Measurements from ENCODE around the gene TBC1D9B.
"Not testable (repeated sequence)": the region's sequence is repeated elsewhere in the genome, so short reads cannot be mapped to it uniquely, and the experiment has no call there.

Gene TBC1D9B

DNA sequence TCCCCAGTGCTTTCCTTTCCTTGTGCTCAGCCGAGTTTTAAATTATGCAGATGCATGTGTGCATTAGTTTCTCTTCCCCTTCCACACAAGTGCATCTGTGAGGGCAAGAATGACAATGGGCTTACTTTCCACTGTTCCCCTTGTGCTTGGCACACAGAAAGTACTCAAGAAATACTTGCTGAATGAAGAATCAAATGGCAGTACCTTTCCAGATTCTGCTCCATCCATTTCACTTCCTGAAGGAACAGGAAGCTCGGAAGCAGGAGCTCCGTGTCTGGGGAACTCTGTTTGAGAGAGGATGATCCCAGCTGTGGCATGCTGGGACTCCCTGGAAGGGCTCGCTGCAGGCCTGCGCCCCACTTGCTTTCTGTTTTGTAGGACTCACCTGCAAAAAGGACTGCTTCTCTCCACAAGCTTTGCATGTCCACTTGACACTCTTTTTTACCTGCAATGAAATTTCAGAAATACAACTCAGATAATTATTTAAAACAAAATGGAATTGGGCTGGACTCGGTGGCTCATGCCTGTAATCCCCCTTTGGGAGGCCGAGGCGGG lies 54.6 kb downstream of the TBC1D9B start:
- Histone ChIP-seq H3K4me3 (ENCODE audit: low read depth in 1 of 2, low read length in 2 of 2) (no peak overlapping the region), H3K27me3 (ENCODE audit: low read depth, low read length) (no peaks in the 10 kb centered on the region), H3K27ac (ENCODE audit: low read length) (no peak overlapping the region), H3K36me3 (ENCODE audit: control insufficient read depth in 1 of 2, insufficient read depth in 2 of 2, low read length in 2 of 2) (peaks cover 35 to 42% of the 10 kb centered on the region in 2 donors), H3K9me3 (ENCODE audit: control insufficient read depth in 1 of 2, low read length in 2 of 2) (no peaks in the 10 kb centered on the region), H3K4me1 (ENCODE audit: control insufficient read depth in 1 of 2, insufficient read depth in 2 of 2, low read length in 2 of 2) (peaks cover 0 to 3% of the 10 kb centered on the region in 2 donors)

DNA sequence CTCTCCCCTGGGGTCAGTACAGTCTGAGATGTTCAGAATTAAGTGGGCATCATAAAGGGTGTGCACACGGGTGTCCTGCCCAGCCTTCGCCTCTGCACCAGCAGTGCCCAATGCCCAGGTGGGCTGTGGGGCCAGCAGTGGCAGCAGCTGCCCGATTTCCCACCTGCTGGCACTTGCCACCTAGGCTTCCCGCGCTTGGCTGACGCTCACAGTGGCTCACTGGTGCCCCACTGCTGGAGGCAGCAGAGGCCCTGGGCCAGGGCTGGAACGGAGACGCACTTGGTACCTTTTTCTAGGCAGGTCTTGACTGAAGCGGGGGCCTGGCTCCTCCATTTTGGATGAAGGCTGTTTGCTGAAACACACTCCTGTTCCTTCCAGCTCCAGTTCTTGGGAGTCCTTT lies 66.1 kb downstream of the TBC1D9B start:
- H3K4me1 ChIP-seq (ENCODE audit: control insufficient read depth in 1 of 2, insufficient read depth in 2 of 2, low read length in 2 of 2), result peaks cover 0 to 1% of the 10 kb centered on the region in 2 donors
- H3K4me3 ChIP-seq (ENCODE audit: low read depth in 1 of 2, low read length in 2 of 2), result no peak overlapping the region
- H3K27ac ChIP-seq (ENCODE audit: low read length), result no peak overlapping the region
- H3K27me3 ChIP-seq (ENCODE audit: low read depth, low read length), result no peaks in the 10 kb centered on the region
- H3K36me3 ChIP-seq (ENCODE audit: control insufficient read depth in 1 of 2, insufficient read depth in 2 of 2, low read length in 2 of 2), result peaks cover 24 to 78% of the 10 kb centered on the region in 2 donors
- peaks cover 0 to 3% of the 10 kb centered on the region in 2 donors for H3K9me3 ChIP-seq (ENCODE audit: control insufficient read depth in 1 of 2, low read length in 2 of 2)

DNA sequence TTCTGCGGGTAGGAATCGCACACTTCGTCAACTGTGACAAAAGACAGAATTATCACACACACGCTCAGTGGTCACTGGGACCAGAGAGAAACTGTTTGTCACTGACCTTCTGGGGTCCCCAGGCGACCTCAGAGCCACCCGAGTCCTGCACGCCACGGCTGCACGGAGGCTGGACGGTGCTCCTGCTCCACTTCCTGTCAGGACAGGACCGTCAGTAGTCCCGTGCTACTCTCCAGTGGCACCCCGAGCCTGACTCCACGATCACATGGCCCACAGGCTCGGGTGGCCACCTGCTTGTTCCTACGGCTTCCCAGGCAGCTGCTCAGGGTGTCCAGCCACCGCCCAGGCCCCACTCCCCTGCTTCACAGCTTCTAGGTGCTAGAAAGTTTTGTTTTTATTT lies 66.9 kb downstream of the TBC1D9B start:
- peaks cover 32 to 78% of the 10 kb centered on the region in 2 donors for H3K36me3 ChIP-seq (ENCODE audit: control insufficient read depth in 1 of 2, insufficient read depth in 2 of 2, low read length in 2 of 2)
- H3K27me3 ChIP-seq (ENCODE audit: low read depth, low read length), result no peaks in the 10 kb centered on the region
- H3K9me3 ChIP-seq (ENCODE audit: control insufficient read depth in 1 of 2, low read length in 2 of 2), result peaks cover 0 to 3% of the 10 kb centered on the region in 2 donors

DNA sequence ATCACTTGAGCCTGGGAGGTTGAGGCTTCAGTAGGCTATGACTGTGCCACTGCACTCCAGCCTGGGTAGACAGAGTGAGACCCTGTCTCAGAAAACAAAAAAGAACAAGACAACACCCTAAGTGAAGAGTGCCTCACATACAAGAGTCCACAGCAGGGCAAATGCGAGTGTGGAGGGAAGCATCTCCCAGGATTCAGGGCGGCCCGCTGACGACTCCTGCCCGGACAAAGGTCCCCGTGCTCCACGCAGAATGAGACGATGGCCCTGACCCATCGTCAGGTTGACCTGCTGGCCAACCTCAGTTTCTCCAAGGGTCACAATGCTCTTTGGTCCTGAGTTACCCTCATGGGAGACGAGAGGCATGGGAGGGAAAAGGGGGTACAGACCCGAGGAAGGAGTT lies 67.4 kb downstream of the TBC1D9B start:
- Histone ChIP-seq H3K36me3 (ENCODE audit: control insufficient read depth in 1 of 2, insufficient read depth in 2 of 2, low read length in 2 of 2) (peaks cover 33 to 78% of the 10 kb centered on the region in 2 donors), H3K9me3 (ENCODE audit: control insufficient read depth in 1 of 2, low read length in 2 of 2) (peaks cover 0 to 3% of the 10 kb centered on the region in 2 donors), H3K27ac (ENCODE audit: low read length) (no peak overlapping the region), H3K27me3 (ENCODE audit: low read depth, low read length) (no peaks in the 10 kb centered on the region), H3K4me1 (ENCODE audit: control insufficient read depth in 1 of 2, insufficient read depth in 2 of 2, low read length in 2 of 2) (peaks cover 0 to 9% of the 10 kb centered on the region in 2 donors), H3K4me3 (ENCODE audit: low read depth in 1 of 2, low read length in 2 of 2) (no peak overlapping the region)

More for the DNA sequence above, 66.9 kb downstream of the TBC1D9B start:
- no peak overlapping the region for H3K27ac ChIP-seq (ENCODE audit: low read length)
- H3K4me3 ChIP-seq (ENCODE audit: low read depth in 1 of 2, low read length in 2 of 2), result no peak overlapping the region
- peaks cover 0 to 9% of the 10 kb centered on the region in 2 donors for H3K4me1 ChIP-seq (ENCODE audit: control insufficient read depth in 1 of 2, insufficient read depth in 2 of 2, low read length in 2 of 2)

DNA sequence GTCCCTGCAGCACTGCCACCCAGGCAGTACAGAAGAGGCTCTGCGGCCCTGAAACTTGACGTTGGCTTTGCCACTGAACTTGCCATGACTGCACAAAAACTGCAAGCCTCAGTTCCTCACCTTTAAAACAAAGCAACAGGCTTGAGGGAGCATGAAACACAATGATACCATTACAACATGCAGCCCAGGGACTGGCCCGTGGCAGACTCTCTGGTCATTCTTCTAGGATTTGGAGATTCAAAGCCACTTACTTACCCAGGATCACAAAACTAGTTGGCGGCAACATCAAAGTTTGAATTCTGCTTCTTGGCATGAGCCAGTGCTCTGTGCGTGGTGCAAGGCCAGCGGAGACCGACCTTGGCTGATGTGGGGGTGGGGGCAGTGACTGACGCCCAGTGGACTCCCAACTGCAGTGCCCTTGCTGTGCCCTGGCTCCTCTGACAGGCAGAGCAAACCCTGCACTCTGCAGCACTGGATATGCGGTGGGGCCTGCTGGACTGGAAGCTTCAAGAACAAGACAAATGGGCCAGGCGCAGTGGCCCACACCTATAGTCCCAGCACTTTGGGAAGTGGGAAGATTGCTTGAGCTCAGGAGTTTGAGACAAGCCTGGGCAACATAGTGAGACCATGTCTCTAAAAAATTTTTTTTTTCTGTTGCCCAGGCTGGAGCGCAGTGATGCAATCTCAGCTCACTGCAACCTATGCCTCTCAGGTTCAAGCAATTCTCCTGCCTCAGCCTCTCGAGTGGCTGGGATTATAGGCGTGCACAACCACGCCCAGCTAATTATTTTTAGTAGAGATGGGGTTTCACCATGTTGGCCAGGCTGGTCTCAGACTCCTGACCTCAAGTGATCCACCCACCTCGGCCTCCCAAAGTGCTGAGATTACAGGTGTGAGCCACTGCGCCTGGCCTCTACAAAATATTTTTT lies 68.1 kb downstream of the TBC1D9B start:
- Histone ChIP-seq H3K27me3 (ENCODE audit: low read depth, low read length) (no peaks in the 10 kb centered on the region), H3K27ac (ENCODE audit: low read length) (no peak overlapping the region), H3K36me3 (ENCODE audit: control insufficient read depth in 1 of 2, insufficient read depth in 2 of 2, low read length in 2 of 2) (peaks cover 33 to 73% of the 10 kb centered on the region in 2 donors), H3K9me3 (ENCODE audit: control insufficient read depth in 1 of 2, low read length in 2 of 2) (no peaks in the 10 kb centered on the region), H3K4me1 (ENCODE audit: control insufficient read depth in 1 of 2, insufficient read depth in 2 of 2, low read length in 2 of 2) (peaks cover 0 to 9% of the 10 kb centered on the region in 2 donors), H3K4me3 (ENCODE audit: low read depth in 1 of 2, low read length in 2 of 2) (no peak overlapping the region)

DNA sequence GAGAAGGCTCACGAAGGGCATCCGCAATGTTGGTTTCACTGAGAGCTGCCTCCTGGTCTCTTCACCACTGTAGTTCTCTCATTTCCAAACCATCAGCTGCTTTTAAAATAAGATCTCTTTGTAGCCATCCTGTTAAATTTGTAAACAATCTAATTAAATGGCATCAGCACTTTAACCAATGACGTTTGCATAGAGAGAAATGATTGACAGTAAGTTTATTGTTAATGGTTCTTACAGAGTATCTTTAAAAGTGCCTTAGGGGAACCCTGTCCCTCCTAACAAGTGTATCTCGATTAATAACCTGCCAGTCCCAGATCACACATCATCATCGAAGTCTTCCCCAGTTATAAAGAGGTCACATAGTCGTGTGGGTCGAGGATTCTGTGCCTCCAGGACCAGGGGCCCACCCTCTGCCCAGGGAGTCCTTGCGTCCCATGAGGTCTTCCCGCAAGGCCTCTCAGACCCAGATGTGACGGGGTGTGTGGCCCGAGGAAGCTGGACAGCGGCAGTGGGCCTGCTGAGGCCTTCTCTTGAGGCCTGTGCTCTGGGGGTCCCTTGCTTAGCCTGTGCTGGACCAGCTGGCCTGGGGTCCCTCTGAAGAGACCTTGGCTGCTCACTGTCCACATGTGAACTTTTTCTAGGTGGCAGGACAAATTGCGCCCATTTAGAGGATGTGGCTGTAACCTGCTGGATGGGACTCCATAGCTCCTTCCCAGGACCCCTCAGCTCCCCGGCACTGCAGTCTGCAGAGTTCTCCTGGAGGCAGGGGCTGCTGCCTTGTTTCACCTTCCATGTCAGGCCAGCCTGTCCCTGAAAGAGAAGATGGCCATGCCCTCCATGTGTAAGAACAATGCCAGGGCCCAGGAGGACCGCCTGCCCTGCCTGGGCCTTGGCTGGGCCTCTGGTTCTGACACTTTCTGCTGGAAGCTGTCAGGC lies 70.4 kb downstream of the TBC1D9B start:
- no peaks in the 10 kb centered on the region for H3K9me3 ChIP-seq (ENCODE audit: control insufficient read depth in 1 of 2, low read length in 2 of 2)
- H3K27ac ChIP-seq (ENCODE audit: low read length), result no peak overlapping the region
- no peak overlapping the region for H3K4me3 ChIP-seq (ENCODE audit: low read depth in 1 of 2, low read length in 2 of 2)
- H3K36me3 ChIP-seq (ENCODE audit: control insufficient read depth in 1 of 2, insufficient read depth in 2 of 2, low read length in 2 of 2), result peaks cover 50 to 79% of the 10 kb centered on the region in 2 donors
- peaks cover 0 to 9% of the 10 kb centered on the region in 2 donors for H3K4me1 ChIP-seq (ENCODE audit: control insufficient read depth in 1 of 2, insufficient read depth in 2 of 2, low read length in 2 of 2)
- H3K27me3 ChIP-seq (ENCODE audit: low read depth, low read length), result no peaks in the 10 kb centered on the region

DNA sequence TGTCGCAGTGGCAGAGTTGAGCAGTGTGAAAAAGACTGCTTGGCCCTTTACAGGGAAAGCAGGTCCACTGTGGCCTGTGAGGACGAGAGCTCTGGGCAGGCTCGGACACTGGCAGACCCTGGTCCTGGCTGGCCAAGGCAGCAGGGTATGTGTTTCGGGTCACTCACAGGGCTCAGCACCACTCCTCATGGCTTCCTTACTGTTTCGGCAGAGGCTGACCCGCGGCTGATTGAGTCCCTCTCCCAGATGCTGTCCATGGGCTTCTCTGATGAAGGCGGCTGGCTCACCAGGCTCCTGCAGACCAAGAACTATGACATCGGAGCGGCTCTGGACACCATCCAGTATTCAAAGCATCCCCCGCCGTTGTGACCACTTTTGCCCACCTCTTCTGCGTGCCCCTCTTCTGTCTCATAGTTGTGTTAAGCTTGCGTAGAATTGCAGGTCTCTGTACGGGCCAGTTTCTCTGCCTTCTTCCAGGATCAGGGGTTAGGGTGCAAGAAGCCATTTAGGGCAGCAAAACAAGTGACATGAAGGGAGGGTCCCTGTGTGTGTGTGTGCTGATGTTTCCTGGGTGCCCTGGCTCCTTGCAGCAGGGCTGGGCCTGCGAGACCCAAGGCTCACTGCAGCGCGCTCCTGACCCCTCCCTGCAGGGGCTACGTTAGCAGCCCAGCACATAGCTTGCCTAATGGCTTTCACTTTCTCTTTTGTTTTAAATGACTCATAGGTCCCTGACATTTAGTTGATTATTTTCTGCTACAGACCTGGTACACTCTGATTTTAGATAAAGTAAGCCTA lies 71.3 kb downstream of the TBC1D9B start:
- Histone ChIP-seq H3K9me3 (ENCODE audit: control insufficient read depth in 1 of 2, low read length in 2 of 2) (no peaks in the 10 kb centered on the region), H3K27me3 (ENCODE audit: low read depth, low read length) (no peaks in the 10 kb centered on the region), H3K4me3 (ENCODE audit: low read depth in 1 of 2, low read length in 2 of 2) (no peak overlapping the region), H3K4me1 (ENCODE audit: control insufficient read depth in 1 of 2, insufficient read depth in 2 of 2, low read length in 2 of 2) (peaks cover 0 to 9% of the 10 kb centered on the region in 2 donors), H3K27ac (ENCODE audit: low read length) (no peak overlapping the region), H3K36me3 (ENCODE audit: control insufficient read depth in 1 of 2, insufficient read depth in 2 of 2, low read length in 2 of 2) (peaks cover 52 to 81% of the 10 kb centered on the region in 2 donors)

DNA sequence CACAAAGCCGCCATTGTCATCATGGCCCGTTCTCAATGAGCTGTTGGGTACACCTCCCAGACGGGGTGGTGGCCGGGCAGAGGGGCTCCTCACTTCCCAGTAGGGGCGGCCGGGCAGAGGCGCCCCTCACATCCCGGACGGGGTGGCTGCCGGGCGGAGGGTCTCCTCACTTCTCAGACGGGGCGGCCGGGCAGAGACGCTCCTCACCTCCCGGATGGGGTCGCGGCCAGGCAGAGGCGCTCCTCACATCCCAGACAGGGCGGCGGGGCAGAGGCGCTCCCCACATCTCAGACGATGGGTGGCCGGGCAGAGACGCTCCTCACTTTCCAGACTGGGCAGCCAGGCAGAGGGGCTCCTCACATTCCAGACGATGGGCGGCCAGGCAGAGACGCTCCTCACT lies 72.8 kb downstream of the TBC1D9B start:
- not testable (repeated sequence) for H3K4me1 ChIP-seq (ENCODE audit: control insufficient read depth in 1 of 2, insufficient read depth in 2 of 2, low read length in 2 of 2); H3K9me3 ChIP-seq (ENCODE audit: control insufficient read depth in 1 of 2, low read length in 2 of 2); H3K4me3 ChIP-seq (ENCODE audit: low read depth in 1 of 2, low read length in 2 of 2); H3K27me3 ChIP-seq (ENCODE audit: low read depth, low read length); H3K27ac ChIP-seq (ENCODE audit: low read length)
- H3K36me3 ChIP-seq (ENCODE audit: control insufficient read depth in 1 of 2, insufficient read depth in 2 of 2, low read length in 2 of 2), result peaks cover 57 to 83% of the 10 kb centered on the region in 2 donors

DNA sequence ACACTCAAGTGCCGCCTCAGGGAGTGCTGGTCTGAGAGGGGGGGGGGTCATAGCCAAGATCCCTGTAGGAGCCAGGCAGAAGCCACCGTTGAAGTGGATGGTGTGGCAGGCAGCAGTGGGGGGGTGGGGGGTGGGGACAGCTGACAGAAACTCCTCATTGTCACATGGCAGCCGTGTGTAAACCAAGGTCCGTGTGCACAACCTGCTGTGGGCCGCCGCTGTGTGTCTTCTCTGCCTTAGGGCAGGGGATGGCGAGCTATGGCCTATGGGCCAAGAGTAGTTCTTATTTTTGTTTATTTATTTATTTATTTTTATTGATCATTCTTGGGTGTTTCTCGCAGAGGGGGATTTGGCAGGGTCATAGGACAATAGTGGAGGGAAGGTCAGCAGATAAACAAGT lies 73.6 kb downstream of the TBC1D9B start:
- Histone ChIP-seq H3K27ac (ENCODE audit: low read length) (no peak overlapping the region), H3K9me3 (ENCODE audit: control insufficient read depth in 1 of 2, low read length in 2 of 2) (no peaks in the 10 kb centered on the region), H3K27me3 (ENCODE audit: low read depth, low read length) (no peaks in the 10 kb centered on the region), H3K36me3 (ENCODE audit: control insufficient read depth in 1 of 2, insufficient read depth in 2 of 2, low read length in 2 of 2) (peaks cover 63 to 83% of the 10 kb centered on the region in 2 donors), H3K4me3 (ENCODE audit: low read depth in 1 of 2, low read length in 2 of 2) (no peak overlapping the region), H3K4me1 (ENCODE audit: control insufficient read depth in 1 of 2, insufficient read depth in 2 of 2, low read length in 2 of 2) (peaks cover 0 to 9% of the 10 kb centered on the region in 2 donors)

DNA sequence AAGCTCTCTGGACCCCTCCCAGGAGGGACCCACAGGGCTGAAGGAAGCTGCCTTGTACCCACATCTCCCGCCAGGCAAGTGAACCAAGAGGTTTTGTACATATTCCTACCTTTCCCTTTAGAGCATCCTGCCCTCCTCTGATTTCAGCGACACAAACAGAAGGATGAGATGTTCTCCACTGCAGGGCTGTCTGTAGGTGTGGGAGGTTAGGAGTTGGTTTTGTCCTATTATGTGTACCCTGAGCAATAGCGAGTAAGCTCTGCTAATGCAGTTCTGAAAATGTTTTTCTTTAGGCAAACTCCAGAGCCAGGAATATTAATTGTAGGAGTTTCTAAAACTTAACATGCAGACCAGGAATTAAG lies 74.0 kb downstream of the TBC1D9B start:
- Histone ChIP-seq H3K4me3 (ENCODE audit: low read depth in 1 of 2, low read length in 2 of 2) (no peak overlapping the region), H3K9me3 (ENCODE audit: control insufficient read depth in 1 of 2, low read length in 2 of 2) (no peaks in the 10 kb centered on the region), H3K4me1 (ENCODE audit: control insufficient read depth in 1 of 2, insufficient read depth in 2 of 2, low read length in 2 of 2) (peaks cover 0 to 9% of the 10 kb centered on the region in 2 donors), H3K36me3 (ENCODE audit: control insufficient read depth in 1 of 2, insufficient read depth in 2 of 2, low read length in 2 of 2) (peaks cover 67 to 86% of the 10 kb centered on the region in 2 donors), H3K27me3 (ENCODE audit: low read depth, low read length) (no peaks in the 10 kb centered on the region), H3K27ac (ENCODE audit: low read length) (no peak overlapping the region)
